LHCN-M2 (cell line): ENCODE measurements around the gene GABRG3. TPM values are rescaled to one million over a fixed set of nuclear protein-coding genes. Genes with fewer than 3 reads are reported as not detected.

Experiments used
- DNase-seq: peaks from one replicate; pipeline ENCODE4 v3.0.0-alpha.2; 2012; ENCODE audit warnings: low read depth
- total RNA-seq: library from RNA; depleted of rRNA; stranded (reverse); fragments of >200 nt; gene quantifications from 2 replicates; pipeline ENCODE4 v1.2.3, GENCODE V29; 2014

The GABRG3 gene
- total RNA-seq, 1 experiment from 2014 or later: not detected

DNA sequence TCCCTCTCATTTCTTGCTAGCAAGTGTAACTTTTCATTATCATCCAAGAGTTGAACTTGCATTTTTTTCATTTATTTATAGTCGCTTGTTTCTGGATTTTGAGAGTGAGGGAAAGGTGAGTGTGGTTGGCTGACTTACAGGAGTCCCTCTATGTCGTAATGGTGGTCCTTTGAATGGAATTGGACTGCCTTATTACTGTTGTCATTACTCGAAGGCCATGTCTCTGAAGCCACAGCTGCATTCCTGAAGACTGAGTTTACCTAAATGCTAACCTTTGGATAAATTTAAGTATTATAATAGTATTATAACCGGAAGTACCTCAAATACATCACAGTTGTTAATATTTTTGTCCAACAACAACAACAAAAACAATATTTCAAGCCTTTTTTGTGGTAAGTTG lies 488.9 kb downstream of the GABRG3 start:
- DNase-seq: no peak

DNA sequence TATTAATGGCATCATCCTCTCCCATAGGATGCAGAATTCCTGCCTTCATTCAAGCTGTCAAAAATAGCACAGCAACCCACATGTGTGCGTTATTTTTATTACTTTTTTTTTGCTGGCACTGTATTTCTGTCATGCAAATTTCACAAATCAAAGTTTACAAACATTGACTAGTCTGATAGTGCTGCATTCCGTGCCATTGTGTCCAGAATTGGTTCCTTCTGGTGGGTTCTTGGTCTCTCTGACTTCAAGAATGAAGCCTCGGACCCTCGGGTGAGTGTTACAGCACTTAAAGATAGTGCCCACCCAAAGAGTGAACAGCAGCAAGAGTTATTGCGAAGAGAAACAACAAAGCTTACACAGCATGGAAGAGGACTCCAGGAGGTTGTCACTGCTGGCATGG lies 490.2 kb downstream of the GABRG3 start:
- DNase-seq: no peak

DNA sequence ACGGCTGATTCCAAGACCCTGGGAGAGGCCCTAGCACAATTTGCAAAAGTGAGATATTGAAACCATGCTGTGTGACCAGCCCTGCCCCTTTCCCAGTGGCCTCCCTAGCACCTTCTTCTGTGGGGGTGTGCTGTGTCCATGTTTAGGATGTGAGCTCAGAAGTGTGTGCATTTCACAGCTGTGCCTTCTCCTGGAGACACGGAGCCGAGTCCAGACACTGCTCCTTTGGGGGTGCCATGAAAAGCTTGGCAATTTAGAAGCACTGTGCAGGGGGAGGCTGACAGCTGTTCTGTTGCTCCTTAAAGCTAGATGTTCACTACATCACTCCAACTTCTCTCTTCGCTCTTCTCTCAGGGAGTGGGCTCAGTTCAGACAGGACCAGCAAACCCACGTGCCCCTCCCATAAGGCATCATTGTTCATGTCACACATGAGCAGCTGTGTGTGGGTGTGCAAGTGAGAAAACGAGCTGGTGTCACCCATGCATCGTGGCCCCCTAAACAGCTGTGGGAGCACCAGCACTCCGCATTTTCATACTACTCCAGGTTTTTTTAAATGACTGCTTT lies 492.6 kb downstream of the GABRG3 start:
- DNase-seq: no peak

DNA sequence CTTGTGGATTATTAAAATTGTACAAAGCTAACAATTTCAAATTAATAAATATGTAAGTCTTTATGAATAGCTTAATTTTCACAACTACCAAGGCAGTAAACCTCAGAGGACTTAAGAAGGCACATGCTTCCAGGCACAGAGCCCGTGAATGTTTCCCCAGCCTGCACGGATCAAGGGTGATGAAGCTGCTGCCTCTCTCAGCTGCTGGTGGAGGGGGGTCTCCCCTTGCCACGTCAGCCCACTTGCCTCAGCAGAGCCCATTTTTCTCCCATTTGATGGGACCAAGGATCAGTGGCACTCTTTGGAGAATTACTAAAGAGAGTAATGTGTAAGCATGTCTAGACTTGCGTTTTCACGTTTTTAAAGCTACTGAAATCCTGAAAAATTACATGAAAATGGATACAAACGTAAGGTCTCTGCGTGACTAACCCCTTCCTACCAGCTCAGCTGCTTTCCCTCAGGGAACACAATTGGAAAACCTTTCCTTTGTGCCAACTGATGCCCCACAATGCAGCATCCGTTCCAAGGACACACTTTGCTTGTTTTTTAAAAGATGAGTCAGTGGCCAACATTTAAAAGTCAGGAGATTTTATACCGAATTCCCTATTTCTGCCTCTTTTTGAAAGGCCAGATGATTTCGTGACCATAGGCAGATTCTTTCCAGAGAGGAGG lies 494.1 kb downstream of the GABRG3 start:
- DNase-seq: no peak

DNA sequence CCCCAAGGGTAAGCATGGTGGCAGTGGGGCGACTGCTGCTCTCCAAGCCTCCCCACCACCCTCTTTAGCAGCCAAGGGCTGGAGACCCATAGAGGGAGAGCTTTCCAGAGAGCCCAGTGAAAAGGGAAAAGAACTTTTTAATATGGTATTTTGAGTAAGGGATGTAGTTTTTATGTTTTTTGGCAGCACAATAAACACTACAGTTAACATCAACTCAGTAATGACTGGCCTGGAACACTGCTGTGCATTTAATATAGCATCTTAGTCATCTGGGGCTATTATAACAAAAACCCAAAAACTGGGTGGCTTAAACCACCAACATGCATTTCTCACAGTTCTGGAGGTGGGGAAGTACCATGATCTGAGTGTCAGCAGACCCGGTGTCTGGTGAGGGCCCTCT lies 495.8 kb downstream of the GABRG3 start:
- DNase-seq: no peak

DNA sequence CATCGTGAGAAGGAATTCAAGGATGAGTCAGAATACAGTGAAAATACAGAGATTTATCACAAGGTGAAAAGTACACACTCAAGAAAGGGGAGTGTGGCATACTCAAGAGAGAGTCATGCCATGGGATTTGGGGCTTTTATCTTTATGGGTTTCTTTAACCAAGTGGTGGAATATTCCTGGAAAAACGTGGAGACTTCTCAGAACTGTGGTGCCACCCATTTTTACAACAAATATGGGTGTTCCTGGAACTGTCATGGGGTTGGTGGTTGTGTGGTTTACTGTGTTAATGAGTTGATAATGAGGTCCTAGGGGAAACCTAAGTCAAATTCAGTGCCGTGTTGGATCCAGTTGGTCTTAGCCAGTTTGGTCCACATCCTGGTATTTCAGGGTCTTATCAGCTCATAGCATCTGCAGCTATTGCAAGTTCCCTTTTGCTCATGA lies 497.2 kb downstream of the GABRG3 start:
- DNase-seq: no peak

DNA sequence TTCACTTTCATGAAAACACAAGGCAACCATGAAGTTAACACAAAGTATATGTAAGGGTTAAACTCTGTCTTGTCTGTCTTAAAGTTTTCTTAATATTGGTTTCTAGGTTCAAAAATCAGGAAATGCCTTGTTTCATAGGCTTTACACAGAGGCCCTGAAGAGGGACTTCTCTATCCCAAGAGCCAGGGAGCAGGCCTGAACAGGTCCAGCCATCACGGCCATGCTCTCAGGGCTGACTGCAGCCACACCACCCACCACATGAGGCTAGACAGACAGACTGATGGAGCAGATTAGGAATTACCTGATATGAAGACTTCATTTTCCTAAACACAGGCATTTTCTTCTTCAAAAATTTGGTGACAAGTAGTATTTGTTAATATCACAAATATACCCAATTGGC lies 502.9 kb downstream of the GABRG3 start:
- no peak for DNase-seq

DNA sequence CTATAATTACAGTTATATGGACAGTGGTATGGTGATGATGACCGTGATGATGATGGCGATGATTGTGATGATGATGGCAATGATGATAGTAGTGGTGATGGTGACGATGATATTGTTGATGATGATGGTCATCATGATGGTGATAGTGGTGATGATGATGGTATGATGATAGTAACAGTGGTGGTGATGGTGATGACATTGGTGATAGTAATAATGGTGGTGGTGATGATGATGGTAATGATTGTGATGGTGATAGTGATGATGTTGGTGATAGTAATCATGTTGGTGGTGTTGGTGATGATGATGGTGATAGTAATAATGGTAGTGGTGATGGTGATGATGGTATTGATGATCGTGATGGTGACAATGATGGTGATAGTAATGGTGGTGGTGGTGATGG lies 504.4 kb downstream of the GABRG3 start:
- DNase-seq: no peak

DNA sequence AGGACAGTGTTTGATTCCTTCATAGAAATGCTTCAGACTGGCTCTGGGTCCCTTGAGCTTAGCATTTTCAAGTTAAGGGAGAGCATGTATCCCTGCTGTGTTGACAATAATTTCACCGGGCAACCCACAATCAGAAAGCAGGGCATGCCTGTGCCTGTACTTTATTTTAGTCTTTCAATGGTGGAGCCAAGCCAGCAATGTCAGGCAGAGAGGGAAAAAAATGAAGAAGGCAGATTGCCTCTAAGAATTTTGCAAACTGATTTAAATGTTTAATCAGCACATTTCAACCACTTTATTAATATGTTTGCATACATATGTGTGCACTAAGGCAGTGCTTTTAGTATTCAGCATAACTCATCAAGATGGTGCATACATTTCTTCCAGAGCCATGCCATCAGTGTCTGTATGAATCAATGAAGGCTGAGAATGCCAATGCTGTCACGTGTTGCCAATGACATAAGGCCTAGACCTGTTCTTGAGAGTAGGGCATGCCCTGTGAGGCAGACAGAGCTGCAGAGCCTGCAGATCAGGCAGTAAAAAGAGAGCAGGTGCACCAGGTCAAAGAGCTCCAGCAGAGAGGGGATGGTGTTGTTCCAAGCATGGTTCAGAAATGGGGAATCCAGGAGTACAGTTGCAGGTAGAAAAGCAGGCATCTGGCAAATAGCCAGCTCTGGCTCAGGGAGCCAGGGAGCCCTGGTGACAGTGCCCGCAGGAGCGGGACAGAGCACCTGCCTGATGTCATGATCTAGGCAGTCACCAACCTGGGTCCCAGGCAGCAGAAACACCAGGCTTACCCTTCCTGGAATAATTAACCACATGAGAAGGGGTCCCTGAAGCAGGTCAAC lies 508.5 kb downstream of the GABRG3 start:
- no peak for DNase-seq

DNA sequence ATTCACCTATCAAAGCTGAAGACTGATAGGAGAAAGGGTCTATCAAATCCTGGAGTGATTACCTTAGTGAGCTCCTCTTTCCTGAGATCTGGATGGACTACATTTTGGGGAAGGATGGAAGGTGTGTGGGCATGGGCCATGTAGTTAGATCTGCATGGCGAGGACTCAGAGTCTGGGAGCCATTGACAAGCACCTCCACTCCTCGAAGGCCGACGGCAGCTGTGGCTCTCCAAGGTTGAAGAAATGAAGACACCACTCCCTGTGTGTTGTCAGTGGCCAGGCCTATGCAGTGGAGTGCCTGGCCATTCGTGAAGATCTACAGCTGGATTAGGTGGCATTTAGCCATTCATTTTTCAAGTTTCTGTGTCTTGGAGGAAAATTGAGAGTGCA lies 509.2 kb downstream of the GABRG3 start:
- no peak for DNase-seq

DNA sequence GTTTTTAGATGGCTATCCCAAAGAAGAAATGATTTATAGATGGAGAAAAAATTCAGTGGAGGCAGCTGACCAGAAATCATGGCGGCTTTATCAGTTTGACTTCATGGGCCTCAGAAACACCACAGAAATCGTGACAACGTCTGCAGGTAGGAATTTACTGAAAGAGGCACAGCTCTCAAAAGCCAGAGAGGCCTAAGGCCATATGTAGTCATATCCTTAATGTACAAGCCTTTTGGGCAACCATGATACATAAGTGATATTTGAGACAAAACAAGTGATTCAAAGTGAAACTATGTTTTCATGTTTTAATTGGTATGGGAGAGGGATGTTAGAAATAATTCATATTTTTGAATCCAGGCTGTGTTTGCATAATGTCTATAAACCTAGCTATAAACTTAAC lies 509.7 kb downstream of the GABRG3 start:
- DNase-seq: no peak

DNA sequence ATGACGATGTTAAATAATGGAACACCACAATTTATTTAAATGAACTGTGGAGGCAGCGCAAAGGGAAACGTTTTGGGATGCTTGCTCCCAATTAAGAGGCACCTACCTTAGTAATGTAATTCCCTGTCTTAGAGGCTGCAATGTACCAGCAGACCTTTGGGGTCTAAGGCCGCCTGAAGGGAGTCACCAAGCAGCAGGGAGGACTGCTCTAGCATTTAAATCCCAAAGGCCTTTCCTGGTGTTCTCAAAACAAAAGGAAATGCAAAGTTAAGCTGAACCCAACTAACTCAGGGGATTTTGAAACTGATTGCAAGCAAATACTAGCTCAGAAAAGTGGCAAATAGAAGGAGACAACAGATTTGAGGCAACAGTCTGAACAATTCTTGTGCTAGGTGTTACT lies 510.8 kb downstream of the GABRG3 start:
- DNase-seq: no peak

DNA sequence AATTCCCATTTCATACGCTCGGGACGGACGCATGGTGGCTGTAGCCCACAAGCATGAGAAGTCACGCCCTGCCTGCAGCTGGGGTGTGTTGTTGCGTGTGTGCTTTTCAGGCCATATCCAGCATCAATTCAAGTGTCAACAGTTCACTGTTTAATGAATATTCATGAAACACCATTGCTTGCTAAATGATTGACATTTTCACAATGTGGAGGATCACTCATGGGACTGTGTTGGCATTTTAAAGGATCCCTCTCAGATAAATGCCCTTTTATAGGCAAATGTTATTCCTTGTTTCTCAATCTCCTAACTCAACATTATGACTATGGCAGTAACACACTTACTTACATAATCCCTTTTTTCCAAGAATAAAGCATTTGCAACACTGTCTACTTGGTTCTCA lies 511.3 kb downstream of the GABRG3 start:
- no peak for DNase-seq

DNA sequence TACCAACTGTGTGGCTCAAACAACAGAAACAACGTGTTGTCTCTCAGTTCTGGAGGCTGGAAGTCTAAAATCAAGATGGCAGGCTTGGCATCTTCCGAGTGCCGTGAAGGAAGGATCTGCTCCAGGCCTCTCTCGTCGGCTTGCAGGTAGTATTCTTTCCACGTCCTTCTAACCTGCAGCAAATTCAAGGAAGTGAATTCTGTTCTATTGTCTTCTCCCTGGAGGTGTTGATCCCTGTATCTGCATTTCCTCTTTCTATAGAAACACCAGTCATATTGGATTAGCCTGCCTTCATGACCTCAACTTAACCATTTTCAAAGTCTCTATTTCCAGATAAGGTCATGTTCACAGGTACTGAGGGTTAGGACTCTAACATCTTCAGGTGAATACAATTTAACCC lies 512.1 kb downstream of the GABRG3 start:
- no peak for DNase-seq

DNA sequence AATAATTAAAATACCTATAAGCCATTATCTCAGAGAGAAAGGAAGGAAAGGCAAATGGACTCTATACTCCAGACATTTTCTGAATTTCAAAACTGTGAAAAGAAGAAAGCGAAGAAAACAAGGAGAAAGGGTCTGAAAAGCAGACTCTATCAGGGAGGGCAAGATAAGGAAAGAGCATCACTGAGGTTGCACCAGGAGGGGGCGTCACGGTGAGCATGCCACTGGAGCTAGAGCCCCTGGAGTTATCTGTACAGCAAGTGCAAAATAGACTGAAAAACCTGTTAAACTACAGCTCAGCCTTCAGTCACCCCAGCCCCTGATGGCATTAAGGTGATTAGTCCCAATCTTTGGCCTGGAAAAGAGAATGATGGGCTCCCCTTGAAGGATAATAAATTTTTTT lies 514.3 kb downstream of the GABRG3 start:
- no peak for DNase-seq

DNA sequence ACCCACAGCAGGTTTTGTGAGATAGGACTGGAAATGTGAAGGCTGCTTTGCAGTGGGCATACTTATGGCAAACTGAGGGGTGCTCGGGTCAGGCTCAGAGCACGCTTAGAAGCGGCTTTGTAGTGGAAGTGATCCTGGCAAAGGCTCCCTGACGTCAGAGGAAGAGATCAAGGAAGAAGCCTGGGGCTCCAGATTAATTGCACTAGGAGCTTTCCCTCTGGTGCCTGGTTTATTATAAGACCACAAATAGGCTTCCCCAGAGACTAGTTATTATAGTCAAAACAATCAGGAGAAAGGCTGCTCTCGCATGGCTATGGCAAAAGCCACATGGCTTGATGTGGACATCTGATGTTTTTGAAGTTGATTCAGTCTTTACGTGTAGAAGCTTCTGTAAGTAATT lies 515.1 kb downstream of the GABRG3 start:
- DNase-seq: no peak

DNA sequence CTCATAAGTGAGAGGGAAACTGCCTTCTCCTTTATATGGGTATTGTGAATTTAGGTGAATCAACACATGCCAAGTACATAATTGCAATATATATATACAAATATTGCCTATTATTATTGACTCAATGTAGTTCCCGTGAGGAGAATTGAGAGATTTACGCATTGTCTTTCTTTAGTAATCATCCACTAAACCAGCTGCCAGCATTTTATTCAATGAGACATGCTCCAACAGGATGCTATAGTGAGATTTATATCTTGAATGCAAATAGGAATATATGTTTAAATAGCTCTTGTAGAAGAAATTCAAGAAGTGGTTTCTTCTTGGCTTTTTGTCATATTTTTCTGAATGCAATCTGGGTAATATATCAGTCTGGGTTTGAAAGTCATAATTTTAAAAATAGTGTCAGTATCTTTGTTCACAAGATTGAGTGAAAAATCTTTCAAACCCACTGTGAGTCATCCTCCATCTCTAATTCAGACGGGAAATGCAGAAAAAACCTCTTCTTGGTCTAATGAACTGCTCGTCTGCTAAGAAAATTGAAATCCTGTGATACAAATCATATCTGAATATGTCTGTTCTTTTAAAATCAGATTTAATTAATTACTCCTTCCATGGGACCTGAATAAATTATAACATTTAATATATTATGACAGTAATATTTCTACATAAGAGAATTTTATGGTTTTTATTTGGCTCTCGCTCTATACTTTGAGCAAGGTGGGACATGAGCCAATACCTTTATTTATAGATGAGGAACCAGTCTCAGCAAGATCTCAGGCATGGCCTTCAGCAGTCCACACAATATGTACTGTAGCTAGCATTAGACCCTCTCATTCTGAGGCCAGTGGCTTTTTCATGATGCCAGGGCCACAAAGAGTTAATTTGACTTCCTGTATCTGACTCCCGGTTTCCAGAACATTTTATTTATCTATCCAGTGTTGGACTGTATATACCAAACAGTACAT lies 516.0 kb downstream of the GABRG3 start:
- DNase-seq: no peak

DNA sequence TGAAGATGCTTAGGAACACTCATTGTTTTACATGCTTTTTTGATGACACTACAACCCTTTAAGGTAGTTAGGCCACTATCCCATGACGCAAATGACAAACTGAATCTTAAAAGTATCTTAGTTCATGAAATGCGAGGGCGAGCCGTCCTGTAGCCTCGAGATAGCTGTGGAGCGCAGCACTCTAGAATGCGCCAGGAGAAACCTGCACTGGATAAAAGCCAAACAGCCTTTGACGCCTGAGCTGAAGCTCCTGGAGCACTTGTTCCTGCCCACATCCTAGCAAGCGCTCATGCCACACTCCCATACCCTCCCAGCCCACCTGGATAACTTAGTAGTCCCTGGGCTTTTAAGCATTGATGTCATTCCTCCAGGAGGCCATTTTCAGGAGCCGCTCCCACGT lies 516.9 kb downstream of the GABRG3 start:
- DNase-seq: no peak

DNA sequence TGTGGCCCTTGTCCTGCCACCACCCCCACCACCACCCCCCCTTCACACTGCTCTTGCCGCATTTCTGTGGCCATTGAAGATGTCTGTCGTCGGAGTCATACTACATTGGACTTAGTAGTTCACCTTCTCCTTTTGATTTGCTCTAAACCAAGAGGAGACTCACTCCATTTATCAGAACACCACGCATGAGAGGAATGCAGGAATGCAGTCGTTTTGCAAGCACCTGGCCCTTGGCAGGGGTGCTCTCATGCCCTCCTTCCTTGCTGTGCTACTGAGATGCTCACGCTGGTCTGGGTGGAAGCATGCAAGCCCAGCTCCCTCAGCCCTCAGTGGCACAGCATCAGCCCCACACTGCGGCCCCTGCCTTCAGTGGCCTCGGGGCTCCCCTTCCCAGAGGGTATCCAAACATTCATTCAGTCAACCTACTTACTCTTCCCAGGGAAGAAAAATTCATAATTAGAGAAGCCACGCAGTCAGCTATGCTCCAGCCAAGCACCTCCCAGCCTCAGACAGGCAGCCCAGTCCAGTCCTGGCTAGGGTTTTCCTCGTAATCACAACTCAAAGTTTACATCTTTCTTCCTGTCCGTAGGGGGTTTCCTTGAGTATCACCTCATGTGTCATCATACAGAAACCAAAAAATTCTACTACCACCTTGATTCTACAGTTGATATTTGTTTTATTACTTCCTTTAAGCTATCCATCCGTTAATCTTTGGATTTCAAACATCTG lies 520.0 kb downstream of the GABRG3 start:
- DNase-seq: no peak

DNA sequence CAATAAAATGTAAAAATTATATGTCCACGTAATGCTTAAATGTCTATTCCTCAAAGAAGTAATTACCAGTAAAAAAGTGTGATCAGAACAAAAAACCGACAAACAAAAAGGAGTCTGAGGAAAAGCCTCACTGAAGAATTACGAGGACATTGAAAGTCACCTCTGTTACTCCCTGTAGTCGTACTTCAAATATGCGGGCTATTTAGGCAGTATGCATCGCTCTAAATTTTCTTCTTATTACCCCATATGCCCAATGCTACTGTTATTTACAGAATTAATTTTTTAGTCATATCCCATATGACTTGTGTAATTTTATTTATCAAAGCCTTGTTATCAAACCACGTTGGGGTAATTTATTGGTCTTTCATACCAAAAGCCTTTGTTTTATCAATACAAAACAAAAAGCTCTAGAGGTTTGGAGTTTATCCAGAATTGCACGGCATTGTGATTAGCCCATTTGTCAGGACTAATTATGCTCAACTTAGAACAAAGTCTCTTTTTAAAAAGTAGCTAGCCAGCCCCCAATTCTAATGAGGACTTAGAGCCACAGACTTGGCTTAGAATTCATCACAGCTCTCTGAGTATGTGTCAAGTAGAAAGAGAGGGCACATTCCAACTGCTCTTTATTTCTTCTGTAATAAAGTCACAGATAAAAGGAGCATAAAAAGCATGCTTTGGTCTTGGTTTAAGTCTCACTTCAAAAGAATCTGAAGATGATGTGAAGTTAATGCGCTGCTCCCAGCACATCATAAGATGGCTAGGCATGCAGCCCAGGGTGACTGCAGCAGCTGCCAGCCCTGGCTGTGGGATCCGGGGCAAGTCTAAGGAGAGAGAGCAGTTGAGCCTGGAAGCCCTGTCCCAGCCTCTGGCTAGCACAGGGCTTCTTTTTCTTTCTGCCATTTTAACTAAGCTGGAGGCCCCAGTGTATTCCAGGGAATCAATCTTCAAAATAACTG lies 521.0 kb downstream of the GABRG3 start:
- DNase-seq: no peak
